AG09319 (cell line): ENCODE data around the gene SIDT2.

Source experiments
- DNase-seq: peaks from one replicate; pipeline ENCODE4 v3.0.0-alpha.2; 2010; ENCODE audit warnings: low read depth; ENCODE audit errors: extremely low read depth
- CTCF ChIP-seq: IDR thresholded peaks from 2 replicates; pipeline ENCODE4 v1.5.1; 2011; ENCODE audit warnings: low read depth, mild to moderate bottlenecking, inconsistent platforms, low read length, moderate library complexity

Gene SIDT2

GRCh38 chr11:117160826-117161225 is 17.7 kb upstream of the SIDT2 start:
- no peak for TF ChIP-seq CTCF
- no peak for DNase-seq

- no peak for DNase-seq
- TF ChIP-seq CTCF, result no peak
These were observed 12.1 kb upstream of the SIDT2 start for GRCh38 chr11:117166491-117166890.

GRCh38 chr11:117169736-117170135 is 8.8 kb upstream of the SIDT2 start:
- DNase-seq, result no peak
- no peak for TF ChIP-seq CTCF

- no peak for TF ChIP-seq CTCF
- DNase-seq, result no peak
These were observed 8.3 kb upstream of the SIDT2 start for GRCh38 chr11:117170210-117170609.

GRCh38 chr11:117171007-117171403 is 7.5 kb upstream of the SIDT2 start:
- no peak for TF ChIP-seq CTCF

GRCh38 chr11:117171404-117172061 is 7.0 kb upstream of the SIDT2 start:
- no peak for TF ChIP-seq CTCF
- DNase-seq, result no peak

More at GRCh38 chr11:117171007-117171403, 7.5 kb upstream of the SIDT2 start:
- DNase-seq, result no peak

- TF ChIP-seq CTCF, result no peak
- DNase-seq, result no peak
These were observed 5.7 kb upstream of the SIDT2 start for GRCh38 chr11:117172724-117173421.
